NOMO-1 treated with DMSO at 0.1 percent for 48 hours (cell line): ENCODE results near the gene RNPEP.
"Not testable (repeated sequence)": the region's sequence is repeated elsewhere in the genome, so short reads cannot be mapped to it uniquely, and the experiment has no call there.

ENCODE experiments used
- DNase-seq: peaks from one replicate; lab custom pipeline; 2025; ENCODE audit not compliant: unreplicated experiment; lab: John Stamatoyannopoulos, UW

Gene RNPEP

GRCh38 chr1:202034149-202034682, 51.8 kb downstream of the RNPEP start:
- no peak for DNase-seq

GRCh38 chr1:202034683-202035462, 52.4 kb downstream of the RNPEP start:
- DNase-seq: no peak

GRCh38 chr1:202036595-202037387, 54.3 kb downstream of the RNPEP start:
- DNase-seq: no peak

DNA sequence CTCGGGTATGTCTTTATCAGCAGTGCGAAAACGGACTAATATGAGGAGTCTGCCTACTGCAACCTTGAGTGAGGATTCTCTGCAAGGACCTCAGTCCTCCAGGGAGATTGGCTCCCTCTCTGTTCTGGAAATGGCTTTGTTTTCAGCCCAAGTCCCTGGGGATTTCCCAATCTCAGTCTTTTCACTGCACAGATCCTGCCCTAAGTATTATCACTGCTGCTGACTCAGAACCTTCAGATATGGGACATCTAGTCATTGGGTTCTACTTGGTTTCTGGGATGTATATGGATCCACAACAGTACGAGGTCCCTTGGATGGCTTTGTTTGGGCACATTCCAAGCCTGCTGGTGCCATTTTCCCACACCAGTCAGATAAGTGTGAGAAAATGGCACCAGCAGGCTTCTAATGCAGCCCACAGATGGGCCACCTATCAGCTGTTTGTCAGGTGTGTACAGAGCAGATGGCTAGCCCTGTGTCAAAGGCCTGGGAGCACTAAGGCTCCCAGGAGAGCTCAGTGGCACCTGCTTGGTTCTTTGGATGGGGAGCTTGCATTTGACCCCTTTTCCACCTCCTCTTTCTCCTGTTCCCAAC, 55.4 kb downstream of the RNPEP start:
- DNase-seq: no peak

- no peak for DNase-seq
Measured at GRCh38 chr1:202038688-202039346, 56.4 kb downstream of the RNPEP start.

GRCh38 chr1:202045705-202046104, 63.3 kb downstream of the RNPEP start:
- no peak for DNase-seq

DNA sequence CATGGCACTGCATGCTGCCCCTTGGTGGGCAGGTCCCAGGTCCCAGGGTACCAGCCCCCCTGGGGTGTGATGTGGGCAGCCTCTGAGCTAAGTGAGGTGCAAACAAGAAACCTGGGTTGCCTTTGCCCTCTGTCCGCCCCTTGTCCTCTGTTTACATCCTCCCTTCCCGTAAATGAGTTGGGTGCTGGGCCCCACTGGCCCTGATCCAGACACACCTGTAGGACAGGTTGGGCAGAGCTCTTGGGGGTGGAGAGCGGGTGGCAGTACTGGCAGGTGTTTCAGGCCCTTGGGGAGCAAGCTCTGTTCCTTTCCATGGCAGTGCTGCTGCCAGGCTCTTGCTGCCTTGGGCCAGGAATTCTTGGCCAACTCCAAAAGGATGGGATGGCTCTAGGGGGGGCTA, 63.8 kb downstream of the RNPEP start:
- DNase-seq: no peak

DNA sequence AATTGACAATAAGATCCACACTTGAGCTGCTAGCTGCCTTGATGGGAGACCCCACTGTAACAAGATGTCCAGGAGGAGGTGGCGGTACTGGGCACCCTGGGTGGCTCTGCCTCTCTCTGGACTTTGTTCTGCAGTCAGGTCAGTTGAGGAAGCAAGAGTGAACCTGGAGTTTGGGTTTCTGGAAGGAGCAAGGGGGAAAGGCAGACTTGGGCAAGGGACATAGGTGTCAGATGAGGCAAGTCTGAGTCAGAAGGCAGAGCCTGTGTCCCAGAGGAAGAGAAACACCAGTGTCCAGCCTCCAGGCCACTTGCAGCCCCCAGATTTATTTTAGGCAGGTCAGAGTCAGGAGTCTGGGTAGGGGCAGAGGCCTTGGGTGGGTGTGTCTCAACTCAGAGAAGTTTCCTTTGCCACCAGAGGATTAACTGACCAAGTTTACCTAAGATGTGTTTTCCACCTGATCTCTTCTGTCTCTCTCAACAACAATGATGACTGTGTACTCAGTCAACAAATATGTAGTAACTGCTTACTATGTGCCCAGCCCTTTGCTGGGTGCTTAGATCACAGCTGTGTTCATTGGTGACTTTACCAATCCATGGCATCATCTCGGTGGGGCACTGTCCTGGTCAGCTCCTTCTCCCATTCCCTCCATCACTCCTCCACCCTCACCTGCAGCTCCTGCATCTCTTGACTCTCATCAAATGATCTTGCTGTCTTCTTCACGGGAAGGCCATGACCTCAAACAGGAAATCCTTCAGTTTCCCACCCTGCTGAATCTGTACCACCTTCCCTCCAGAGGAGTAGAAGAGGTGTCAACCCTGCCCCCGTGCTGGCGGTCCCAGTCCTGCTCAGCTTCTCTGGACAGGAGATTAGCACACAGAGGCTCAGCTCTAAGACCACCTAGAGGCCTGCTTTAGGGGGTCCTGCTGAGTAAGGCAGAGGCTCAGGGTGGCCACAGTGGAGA, 64.6 kb downstream of the RNPEP start:
- DNase-seq: no peak

- no peak for DNase-seq
Measured at GRCh38 chr1:202047977-202048376, 65.5 kb downstream of the RNPEP start.

- DNase-seq: no peak
Measured at GRCh38 chr1:202049129-202049528, 66.7 kb downstream of the RNPEP start.

DNA sequence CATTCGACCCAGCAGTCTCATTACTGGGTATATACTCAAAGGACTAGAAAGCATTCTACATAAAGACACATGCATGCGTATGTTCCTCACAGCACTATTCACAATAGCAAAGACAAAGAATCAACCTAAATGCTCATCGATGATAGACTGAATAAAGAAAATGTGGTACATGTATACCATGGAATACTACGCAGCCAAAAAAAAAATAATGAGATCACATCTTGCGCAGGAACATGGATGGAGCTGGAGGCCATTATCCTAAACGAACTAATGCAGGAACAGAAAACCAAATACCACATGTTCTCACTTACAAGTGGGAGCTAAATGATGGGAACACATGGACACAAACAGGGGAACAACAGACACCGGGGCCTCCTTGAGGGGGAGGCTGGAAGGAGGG, 71.6 kb downstream of the RNPEP start:
- DNase-seq: no peak

DNA sequence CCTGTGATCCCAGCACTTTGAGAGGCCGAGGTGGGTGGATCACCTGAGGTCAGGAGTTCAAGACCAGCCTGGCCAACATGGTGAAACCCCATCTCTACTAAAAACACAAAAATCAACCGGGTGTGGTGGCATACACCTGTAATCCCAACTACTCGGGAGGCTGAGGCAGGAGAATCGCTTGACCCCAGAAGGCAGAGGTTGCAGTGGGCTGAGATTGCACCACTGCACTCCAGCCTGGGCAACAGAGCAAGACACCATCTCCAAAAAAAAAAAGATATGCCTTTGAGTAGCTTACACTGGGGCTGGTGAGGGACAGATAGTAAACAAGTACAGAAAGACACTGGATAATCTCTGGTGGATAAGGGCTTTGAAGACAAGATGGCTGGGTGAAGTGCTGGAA, 72.2 kb downstream of the RNPEP start:
- not testable (repeated sequence) for DNase-seq
